HCT116 (cell line): ENCODE data around the gene FARP1. TPM values are rescaled to one million over a fixed set of nuclear protein-coding genes. Genes with fewer than 3 reads are reported as not detected.

Source experiments
- ATAC-seq: fragments of 200-7000 bp; cut with Tn5 transposase; 2 replicates; pipeline ENCODE4 v1.9.1; 2020; ENCODE audit warnings: mild to moderate bottlenecking, moderate library complexity
- BruUV-seq: library from RNA; stranded (reverse); fragments of 400-500 nt; replicated peaks from 2 replicates; lab custom pipeline; 2021; lab: Mats Ljungman, UMichigan
- CTCF ChIA-PET: fragments of 300-600 bp; sonication (Branson Sonifier 250); formaldehyde crosslinking; loops from one replicate; lab custom pipeline; 2021; ENCODE audit warnings: antibody characterized with exemption; lab: Charles Lee
- POLR2A ChIA-PET: fragments of 300-600, 350-600 bp; sonication (Branson Sonifier 250); formaldehyde crosslinking; loops from one replicate; lab custom pipeline; 2021; ENCODE audit warnings: antibody characterized with exemption; lab: Charles Lee
- RAD21 ChIA-PET, 2 experiments: fragments of 300-600 bp; sonication (Branson Sonifier 250); formaldehyde crosslinking; loops; one replicate each; lab custom pipeline; 2023; ENCODE audit warnings: low total read pairs in 2 of 2; ENCODE audit not compliant: uncharacterized antibody in 2 of 2, unreplicated experiment in 2 of 2, low non-redundant PET in 1 of 2; lab: Charles Lee
- DNase-seq: peaks from one replicate; pipeline ENCODE4 v3.0.0-alpha.2; 2010; ENCODE audit warnings: low read depth, low spot score
- H2AFZ ChIP-seq: fragments of 200-600 bp; shearing (Covaris generic), sonication (generic); 2 replicates; pipeline ENCODE4 v1.6.1; 2017; ENCODE audit warnings: low read depth, mixed run types, mixed read lengths, antibody characterized with exemption, low read length; ENCODE audit not compliant: poor library complexity, severe bottlenecking
- H3K27ac ChIP-seq: 2 replicates; pipeline ENCODE4 v1.5.1; 2012; ENCODE audit warnings: low read depth, low read length
- H3K27me3 ChIP-seq: fragments of 200-600 bp; sonication (generic); 2 replicates; pipeline ENCODE4 v1.6.1; 2016; ENCODE audit warnings: mixed run types, low read length, mixed read lengths; ENCODE audit not compliant: insufficient read depth
- H3K36me3 ChIP-seq, 2 experiments: fragments of 200-500 bp in 1 of 2; fragments of 200-600 bp in 1 of 2; sonication (Bioruptor generic) in 1 of 2; sonication (generic) in 1 of 2; 2 replicates each; pipeline versions ENCODE4 v1.5.1 to v1.6.1; 2014 to 2016; ENCODE audit warnings: low read length in 2 of 2, inconsistent platforms in 1 of 2, mixed read lengths in 1 of 2, mixed run types in 1 of 2; ENCODE audit not compliant: insufficient read depth in 2 of 2, control insufficient read depth in 1 of 2
- H3K4me1 ChIP-seq, 2 experiments: fragments of 200-600 bp in 1 of 2; sonication (generic) in 1 of 2; 2 replicates each; pipeline versions ENCODE4 v1.5.1 to v1.6.1; 2012 to 2017; ENCODE audit warnings: low read length in 2 of 2, inconsistent platforms in 1 of 2, mild to moderate bottlenecking in 1 of 2, mixed read lengths in 1 of 2, mixed run types in 1 of 2, moderate library complexity in 1 of 2; ENCODE audit not compliant: insufficient read depth in 2 of 2, control insufficient read depth in 1 of 2
- H3K4me2 ChIP-seq: fragments of 200-600 bp; sonication (generic); 2 replicates; pipeline ENCODE4 v1.6.1; 2017; ENCODE audit warnings: mixed run types, low read length, mixed read lengths
- H3K4me3 ChIP-seq, 2 experiments: fragments of 200-600 bp in 1 of 2; sonication (generic) in 1 of 2; replicated peaks in 1 of 2; 2 replicates each; pipeline ENCODE4 v1.5.1; 2011 to 2016; ENCODE audit warnings: low read length in 2 of 2, control low read depth in 1 of 2, low read depth in 1 of 2, mild to moderate bottlenecking in 1 of 2, mixed read lengths in 1 of 2, mixed run types in 1 of 2
- H3K79me2 ChIP-seq: fragments of 200-600 bp; sonication (generic); 2 replicates; pipeline ENCODE4 v1.6.1; 2017; ENCODE audit warnings: mild to moderate bottlenecking, mixed run types, low read length, moderate library complexity, mixed read lengths; ENCODE audit not compliant: insufficient read depth
- H3K9ac ChIP-seq: fragments of 200-600 bp; sonication (generic); 2 replicates; pipeline ENCODE4 v1.6.1; 2016; ENCODE audit warnings: low read length, mixed read lengths
- H3K9me2 ChIP-seq: fragments of 200-600 bp; sonication (generic), shearing (Covaris generic); 2 replicates; pipeline ENCODE4 v1.6.1; 2017; ENCODE audit warnings: mixed run types, mild to moderate bottlenecking, moderate library complexity; ENCODE audit not compliant: insufficient read depth
- H3K9me3 ChIP-seq, 2 experiments: fragments of 200-500 bp in 1 of 2; fragments of 200-600 bp in 1 of 2; sonication (Bioruptor generic) in 1 of 2; sonication (generic) in 1 of 2; 2 replicates each; pipeline ENCODE4 v1.6.1; 2014 to 2017; ENCODE audit warnings: low read length in 2 of 2, mixed read lengths in 2 of 2, inconsistent platforms in 1 of 2, low read depth in 1 of 2, mild to moderate bottlenecking in 1 of 2, mixed run types in 1 of 2, moderate library complexity in 1 of 2; ENCODE audit not compliant: control insufficient read depth in 1 of 2, insufficient read depth in 1 of 2
- H4K20me1 ChIP-seq: fragments of 200-600 bp; sonication (generic), shearing (Covaris generic); 2 replicates; pipeline ENCODE4 v1.6.1; 2017; ENCODE audit warnings: mixed run types, mild to moderate bottlenecking, moderate library complexity; ENCODE audit not compliant: insufficient read depth
- ATF3 ChIP-seq: IDR thresholded peaks from 2 replicates; pipeline ENCODE4 v1.6.1; 2012
- CEBPB ChIP-seq: IDR thresholded peaks from 2 replicates; pipeline ENCODE4 v1.6.1; 2012; ENCODE audit warnings: low read depth
- EGR1 ChIP-seq: IDR thresholded peaks from 2 replicates; pipeline ENCODE4 v1.6.1; 2012; ENCODE audit warnings: low read depth
- ELF1 ChIP-seq: IDR thresholded peaks from 2 replicates; pipeline ENCODE4 v1.6.1; 2012; ENCODE audit warnings: low read depth, borderline replicate concordance
- FOSL1 ChIP-seq: IDR thresholded peaks from 2 replicates; pipeline ENCODE4 v1.6.1; 2012; ENCODE audit warnings: low read depth
- JUND ChIP-seq: IDR thresholded peaks from 2 replicates; pipeline ENCODE4 v1.6.1; 2012
- POLR2A ChIP-seq: IDR thresholded peaks from 2 replicates; pipeline ENCODE4 v1.7.0; 2011; ENCODE audit warnings: borderline replicate concordance; ENCODE audit not compliant: insufficient read depth, insufficient read length; ENCODE audit errors: extremely low read depth
- POLR2AphosphoS5 ChIP-seq: IDR thresholded peaks from 2 replicates; pipeline ENCODE4 v1.6.1; 2011; ENCODE audit warnings: mild to moderate bottlenecking, low read depth, low read length, moderate library complexity
- RAD21 ChIP-seq: IDR thresholded peaks from 2 replicates; pipeline ENCODE4 v1.6.1; 2012; ENCODE audit warnings: low read depth, mild to moderate bottlenecking
- SIN3A ChIP-seq: IDR thresholded peaks from 2 replicates; pipeline ENCODE4 v1.6.1; 2012; ENCODE audit warnings: low read depth
- SP1 ChIP-seq: IDR thresholded peaks from 2 replicates; pipeline ENCODE4 v1.6.1; 2012; ENCODE audit warnings: low read depth
- SRF ChIP-seq: IDR thresholded peaks from 2 replicates; pipeline ENCODE4 v1.6.1; 2012; ENCODE audit warnings: low read depth
- TCF7L2 ChIP-seq: IDR thresholded peaks from 2 replicates; pipeline ENCODE4 v1.7.0; 2011; ENCODE audit warnings: borderline replicate concordance, inconsistent platforms; ENCODE audit not compliant: insufficient read depth, insufficient read length; ENCODE audit errors: extremely low read depth
- ZBTB33 ChIP-seq: IDR thresholded peaks from 2 replicates; pipeline ENCODE4 v1.6.1; 2011; ENCODE audit warnings: mild to moderate bottlenecking, low read length, moderate library complexity; ENCODE audit not compliant: insufficient replicate concordance; ENCODE audit errors: extremely low read depth
- ZFX ChIP-seq: fragments of 450-650 bp; IDR thresholded peaks from 2 replicates; pipeline ENCODE4 v1.6.1; 2017
- intact Hi-C: fragments of 100-400 bp; cut with micrococcal nuclease; formaldehyde crosslinking; loops from 2 replicates; pipeline ENCODE4 v1.10.0; 2022
- total RNA-seq: library from RNA; stranded (reverse); gene quantifications from one replicate; pipeline ENCODE4 v1.2.1, GENCODE V29; 2021; ENCODE audit not compliant: unreplicated experiment
- TF ChIP-seq, protein P1 (sequence below): IDR thresholded peaks from 2 replicates; pipeline ENCODE4 v1.6.1; 2012; ENCODE audit warnings: low read depth
- TF ChIP-seq, protein P2 (sequence below): IDR thresholded peaks from 2 replicates; pipeline ENCODE4 v1.6.1; 2012
- TF ChIP-seq, protein P3 (sequence below), 3 experiments: fragments of 200-600 bp in 1 of 3; sonication (generic) in 1 of 3; IDR thresholded peaks in 2 of 3; conservative IDR thresholded peaks in 1 of 3; 2 replicates each; pipeline ENCODE4 v1.5.1; 2012 to 2017; ENCODE audit warnings: low read depth in 2 of 3, low read length in 2 of 3, antibody characterized with exemption in 1 of 3, borderline replicate concordance in 1 of 3, control low read depth in 1 of 3, mild to moderate bottlenecking in 1 of 3, mixed read lengths in 1 of 3, mixed run types in 1 of 3, moderate library complexity in 1 of 3; ENCODE audit not compliant: insufficient read depth in 1 of 3

FARP1 gene
- total RNA-seq, 1 experiment from 2014 or later, result 30.5 TPM

GRCh38 chr13:98307463-98308085 is 164.7 kb downstream of the FARP1 start:
- H3K4me2 ChIP-seq, result no peak overlapping the region
- H3K27ac ChIP-seq, result no peak overlapping the region
- no peaks in the 10 kb centered on the region for H3K79me2 ChIP-seq
- no peak for ATAC-seq
- ChIA-PET POLR2A (no interaction called here), RAD21 (no interaction called here), CTCF (no interaction called here)
- H3K27me3 ChIP-seq, result no peaks in the 10 kb centered on the region
- DNase-seq, result no peak
- intact Hi-C loops, result no loop called here
- H3K4me3 ChIP-seq, result no peak overlapping the region
- H3K36me3 ChIP-seq, result no peaks in the 10 kb centered on the region
- H3K9me3 ChIP-seq, result no peaks in the 10 kb centered on the region
- no peaks in the 10 kb centered on the region for H4K20me1 ChIP-seq
- H3K9ac ChIP-seq, result no peak overlapping the region
- TF ChIP-seq, protein P1, sequence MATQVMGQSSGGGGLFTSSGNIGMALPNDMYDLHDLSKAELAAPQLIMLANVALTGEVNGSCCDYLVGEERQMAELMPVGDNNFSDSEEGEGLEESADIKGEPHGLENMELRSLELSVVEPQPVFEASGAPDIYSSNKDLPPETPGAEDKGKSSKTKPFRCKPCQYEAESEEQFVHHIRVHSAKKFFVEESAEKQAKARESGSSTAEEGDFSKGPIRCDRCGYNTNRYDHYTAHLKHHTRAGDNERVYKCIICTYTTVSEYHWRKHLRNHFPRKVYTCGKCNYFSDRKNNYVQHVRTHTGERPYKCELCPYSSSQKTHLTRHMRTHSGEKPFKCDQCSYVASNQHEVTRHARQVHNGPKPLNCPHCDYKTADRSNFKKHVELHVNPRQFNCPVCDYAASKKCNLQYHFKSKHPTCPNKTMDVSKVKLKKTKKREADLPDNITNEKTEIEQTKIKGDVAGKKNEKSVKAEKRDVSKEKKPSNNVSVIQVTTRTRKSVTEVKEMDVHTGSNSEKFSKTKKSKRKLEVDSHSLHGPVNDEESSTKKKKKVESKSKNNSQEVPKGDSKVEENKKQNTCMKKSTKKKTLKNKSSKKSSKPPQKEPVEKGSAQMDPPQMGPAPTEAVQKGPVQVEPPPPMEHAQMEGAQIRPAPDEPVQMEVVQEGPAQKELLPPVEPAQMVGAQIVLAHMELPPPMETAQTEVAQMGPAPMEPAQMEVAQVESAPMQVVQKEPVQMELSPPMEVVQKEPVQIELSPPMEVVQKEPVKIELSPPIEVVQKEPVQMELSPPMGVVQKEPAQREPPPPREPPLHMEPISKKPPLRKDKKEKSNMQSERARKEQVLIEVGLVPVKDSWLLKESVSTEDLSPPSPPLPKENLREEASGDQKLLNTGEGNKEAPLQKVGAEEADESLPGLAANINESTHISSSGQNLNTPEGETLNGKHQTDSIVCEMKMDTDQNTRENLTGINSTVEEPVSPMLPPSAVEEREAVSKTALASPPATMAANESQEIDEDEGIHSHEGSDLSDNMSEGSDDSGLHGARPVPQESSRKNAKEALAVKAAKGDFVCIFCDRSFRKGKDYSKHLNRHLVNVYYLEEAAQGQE, result no peak
- TF ChIP-seq ELF1 (no peak), SIN3A (no peak), ATF3 (no peak), EGR1 (no peak), POLR2A (no peak), SRF (no peak), ZFX (no peak), RAD21 (no peak), SP1 (no peak), POLR2AphosphoS5 (no peak), CEBPB (no peak), ZBTB33 (no peak), JUND (no peak), FOSL1 (no peak), TCF7L2 (no peak)
- TF ChIP-seq, protein P2, sequence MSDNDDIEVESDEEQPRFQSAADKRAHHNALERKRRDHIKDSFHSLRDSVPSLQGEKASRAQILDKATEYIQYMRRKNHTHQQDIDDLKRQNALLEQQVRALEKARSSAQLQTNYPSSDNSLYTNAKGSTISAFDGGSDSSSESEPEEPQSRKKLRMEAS, result no peak
- TF ChIP-seq, protein P3, sequence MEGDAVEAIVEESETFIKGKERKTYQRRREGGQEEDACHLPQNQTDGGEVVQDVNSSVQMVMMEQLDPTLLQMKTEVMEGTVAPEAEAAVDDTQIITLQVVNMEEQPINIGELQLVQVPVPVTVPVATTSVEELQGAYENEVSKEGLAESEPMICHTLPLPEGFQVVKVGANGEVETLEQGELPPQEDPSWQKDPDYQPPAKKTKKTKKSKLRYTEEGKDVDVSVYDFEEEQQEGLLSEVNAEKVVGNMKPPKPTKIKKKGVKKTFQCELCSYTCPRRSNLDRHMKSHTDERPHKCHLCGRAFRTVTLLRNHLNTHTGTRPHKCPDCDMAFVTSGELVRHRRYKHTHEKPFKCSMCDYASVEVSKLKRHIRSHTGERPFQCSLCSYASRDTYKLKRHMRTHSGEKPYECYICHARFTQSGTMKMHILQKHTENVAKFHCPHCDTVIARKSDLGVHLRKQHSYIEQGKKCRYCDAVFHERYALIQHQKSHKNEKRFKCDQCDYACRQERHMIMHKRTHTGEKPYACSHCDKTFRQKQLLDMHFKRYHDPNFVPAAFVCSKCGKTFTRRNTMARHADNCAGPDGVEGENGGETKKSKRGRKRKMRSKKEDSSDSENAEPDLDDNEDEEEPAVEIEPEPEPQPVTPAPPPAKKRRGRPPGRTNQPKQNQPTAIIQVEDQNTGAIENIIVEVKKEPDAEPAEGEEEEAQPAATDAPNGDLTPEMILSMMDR (IDR thresholded peaks at IDR 0.05 in 2 of 3, conservative IDR thresholded peaks at IDR 0.05 in 1 of 3; ENCODE audit: borderline replicate concordance in 1 of 3, insufficient read depth in 1 of 3, low read depth in 2 of 3, low read length in 2 of 3), result no peak
- H3K9me2 ChIP-seq, result no peaks in the 10 kb centered on the region
- no TSS peak for BruUV-seq
- H3K4me1 ChIP-seq, result no peaks in the 10 kb centered on the region
- no peak overlapping the region for H2AFZ ChIP-seq
